Gastrocnemius medialis (tissue), 4 donors: ENCODE results near the gene SENP2. TPM values are rescaled to one million over a fixed set of nuclear protein-coding genes. Genes with fewer than 3 reads are reported as not detected.
"Not testable (repeated sequence)": the region's sequence is repeated elsewhere in the genome, so short reads cannot be mapped to it uniquely, and the experiment has no call there.

Experiments used
- ATAC-seq, 2 donors: fragments of 150-250 bp; one replicate each; pipeline ENCODE4 v1.9.1; 2016
- DNase-seq, 2 donors: peaks; one replicate each; pipeline ENCODE4 v3.0.0-alpha.2; 2019
- H3K27ac ChIP-seq, 4 donors: fragments of 200-600 bp; sonication (generic); 1 replicate in 1 of 4; 2 replicates in 3 of 4; pipeline ENCODE4 v1.5.1; 2016 to 2018; ENCODE audit warnings: mild to moderate bottlenecking in 2 of 4, moderate library complexity in 1 of 4
- H3K27me3 ChIP-seq, 3 donors: fragments of 200-600 bp; sonication (generic) in 2 of 3; 1 replicate in 1 of 3; 2 replicates in 2 of 3; pipeline versions ENCODE4 v1.5.1 to v1.6.0; 2016 to 2019; ENCODE audit warnings: mild to moderate bottlenecking in 1 of 3, moderate library complexity in 1 of 3
- H3K36me3 ChIP-seq, 2 donors: fragments of 200-600 bp; sonication (generic) in 1 of 2; one replicate each; pipeline ENCODE4 v1.5.1; 2017 to 2018
- H3K4me1 ChIP-seq, 2 donors: fragments of 200-600 bp; sonication (generic) in 1 of 2; one replicate each; pipeline ENCODE4 v1.5.1; 2016 to 2017; ENCODE audit warnings: mild to moderate bottlenecking in 2 of 2
- H3K4me3 ChIP-seq, 4 donors: fragments of 200-600 bp; sonication (generic) in 3 of 4; 1 replicate in 1 of 4; 2 replicates in 3 of 4; pipeline ENCODE4 v1.5.1; 2016 to 2019; ENCODE audit warnings: mild to moderate bottlenecking in 2 of 4
- H3K9me3 ChIP-seq, 3 donors: fragments of 200-600 bp; sonication (generic) in 2 of 3; 1 replicate in 1 of 3; 2 replicates in 2 of 3; pipeline ENCODE4 v1.5.1; 2016 to 2019
- POLR2A ChIP-seq, 2 donors: fragments of 450-650 bp; IDR thresholded peaks; one replicate each; pipeline ENCODE4 v1.6.1; 2017; ENCODE audit warnings: antibody characterized with exemption in 2 of 2, mild to moderate bottlenecking in 2 of 2, moderate library complexity in 2 of 2
- in situ Hi-C, 4 donors: fragments of 200-750 bp; cut with MboI; loops; one replicate each; pipeline versions ENCODE4 v1.15.0 to v1.8.0; 2017; ENCODE audit warnings: low sequenced_read_pairs in 4 of 4
- intact Hi-C: fragments of 100-400 bp; cut with DNase I; formaldehyde crosslinking; loops from one replicate; pipeline ENCODE4 v1.15.1; 2023; ENCODE audit warnings: low total_unique reads
- total RNA-seq, 4 donors: library from RNA; depleted of rRNA; stranded (reverse); fragments of >200 nt; gene quantifications; one replicate each; pipeline versions ENCODE4 v1.1.0 to v1.2.3, GENCODE V29; 2016
- TF ChIP-seq, protein P1 (sequence below), 5 experiments: fragments of 450-650 bp in 3 of 5; fragments of 200-600 bp in 2 of 5; sonication (generic) in 2 of 5; IDR thresholded peaks in 4 of 5; conservative IDR thresholded peaks in 1 of 5; 1 replicate in 4 of 5; 2 replicates in 1 of 5; pipeline ENCODE4 v1.5.1; 2016 to 2019; ENCODE audit warnings: antibody characterized with exemption in 5 of 5, mild to moderate bottlenecking in 3 of 5, moderate library complexity in 3 of 5

Gene SENP2
- total RNA-seq, 4 donors from 2014 or later = 18.6 to 34.9 (median 31.3) TPM

DNA sequence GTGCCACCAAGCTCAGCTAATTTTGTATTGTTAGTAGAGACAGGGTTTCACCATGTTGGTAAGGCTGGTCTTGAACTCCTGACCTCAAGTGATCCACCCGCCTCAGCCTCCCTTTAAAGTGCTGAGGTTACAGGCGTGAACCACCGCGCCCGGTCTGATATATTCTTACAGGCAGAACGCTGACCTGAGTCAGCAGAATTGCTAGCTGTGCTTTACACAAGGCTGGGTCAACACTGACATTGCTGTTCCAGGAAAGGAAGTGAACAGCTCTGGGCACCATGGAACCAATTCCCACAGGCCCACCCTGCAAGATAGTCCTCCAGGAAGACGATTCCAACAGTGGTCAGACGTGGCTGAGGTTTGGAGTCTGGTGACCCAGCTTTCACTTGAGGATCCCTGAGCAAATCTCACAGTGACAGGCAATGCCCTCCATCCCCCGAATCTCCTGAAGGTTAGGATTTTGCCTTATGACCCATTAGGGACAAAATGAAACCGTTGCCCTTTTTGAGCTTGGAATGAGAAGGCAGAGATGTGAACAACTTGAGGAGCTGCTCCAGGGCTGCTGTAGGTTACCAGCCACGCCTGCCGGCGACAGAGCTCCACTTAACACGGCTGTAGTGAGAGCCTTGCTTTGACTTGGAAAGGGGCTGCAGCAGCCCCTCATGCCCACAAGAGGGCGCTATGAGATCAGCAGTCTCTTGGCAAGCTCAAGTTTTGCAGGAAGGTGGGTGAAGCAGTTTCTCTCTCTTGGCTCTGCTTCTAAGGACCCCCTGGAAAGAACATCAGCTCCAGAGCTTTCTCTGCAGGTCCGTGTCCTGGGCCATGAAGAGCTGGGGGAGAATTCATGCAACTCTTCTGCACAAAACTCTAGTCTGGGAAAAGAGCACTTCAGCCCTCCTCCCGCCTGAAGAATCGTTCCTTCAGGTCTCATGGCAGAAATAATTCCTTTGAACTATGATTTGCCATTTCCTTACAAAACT lies 74.1 kb downstream of the SENP2 start:
- Histone ChIP-seq H3K4me1 (no peaks in the 10 kb centered on the region), H3K27me3 (no peaks in the 10 kb centered on the region), H3K4me3 (no peak overlapping the region), H3K9me3 (no peaks in the 10 kb centered on the region), H3K36me3 (no peaks in the 10 kb centered on the region), H3K27ac (peak overlapping the region in 1 of 4 donors; percentile 17)
- in situ Hi-C loops = loop anchor here in 1 of 4 donors (10.0 kb wide), 1 partner anchor 105 kb away; no protein-coding TSS in a partner anchor
- TF ChIP-seq, protein P1, sequence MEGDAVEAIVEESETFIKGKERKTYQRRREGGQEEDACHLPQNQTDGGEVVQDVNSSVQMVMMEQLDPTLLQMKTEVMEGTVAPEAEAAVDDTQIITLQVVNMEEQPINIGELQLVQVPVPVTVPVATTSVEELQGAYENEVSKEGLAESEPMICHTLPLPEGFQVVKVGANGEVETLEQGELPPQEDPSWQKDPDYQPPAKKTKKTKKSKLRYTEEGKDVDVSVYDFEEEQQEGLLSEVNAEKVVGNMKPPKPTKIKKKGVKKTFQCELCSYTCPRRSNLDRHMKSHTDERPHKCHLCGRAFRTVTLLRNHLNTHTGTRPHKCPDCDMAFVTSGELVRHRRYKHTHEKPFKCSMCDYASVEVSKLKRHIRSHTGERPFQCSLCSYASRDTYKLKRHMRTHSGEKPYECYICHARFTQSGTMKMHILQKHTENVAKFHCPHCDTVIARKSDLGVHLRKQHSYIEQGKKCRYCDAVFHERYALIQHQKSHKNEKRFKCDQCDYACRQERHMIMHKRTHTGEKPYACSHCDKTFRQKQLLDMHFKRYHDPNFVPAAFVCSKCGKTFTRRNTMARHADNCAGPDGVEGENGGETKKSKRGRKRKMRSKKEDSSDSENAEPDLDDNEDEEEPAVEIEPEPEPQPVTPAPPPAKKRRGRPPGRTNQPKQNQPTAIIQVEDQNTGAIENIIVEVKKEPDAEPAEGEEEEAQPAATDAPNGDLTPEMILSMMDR (IDR thresholded peaks at IDR 0.05 in 4 of 5, conservative IDR thresholded peaks at IDR 0.05 in 1 of 5) = peak; percentile 56 to 85 (median 79)
- TF ChIP-seq POLR2A (IDR thresholded peaks at IDR 0.05) = no peak
- peak in 1 of 2 donors; percentile 61 for DNase-seq
- peak; percentile 25 to 43 for ATAC-seq
- intact Hi-C loops = loop anchor here (2.0 kb wide), 1 partner anchor 109 kb away; no protein-coding TSS in a partner anchor

DNA sequence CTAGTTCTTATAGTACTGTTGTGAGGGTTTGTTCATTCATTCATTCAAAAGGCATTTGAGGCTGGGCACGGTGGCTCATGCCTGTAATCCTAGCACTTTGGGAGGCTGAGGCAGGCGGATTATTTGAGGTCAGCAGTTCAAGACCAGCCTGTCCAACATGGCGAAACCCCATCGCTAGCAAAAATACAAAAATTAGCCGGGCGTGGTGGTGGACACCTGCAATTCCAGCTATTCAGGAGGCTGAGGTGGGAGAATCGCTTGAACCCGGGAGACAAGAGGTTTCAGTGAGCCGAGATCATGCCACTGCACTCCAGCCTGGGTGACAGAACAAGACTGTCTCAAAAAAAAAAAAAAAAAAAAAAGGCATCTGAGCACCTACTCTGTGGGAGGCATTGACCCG lies 75.2 kb downstream of the SENP2 start:
- not testable (repeated sequence) for H3K36me3 ChIP-seq, H3K4me1 ChIP-seq, H3K27me3 ChIP-seq, H3K27ac ChIP-seq, ATAC-seq, DNase-seq, H3K4me3 ChIP-seq, H3K9me3 ChIP-seq
- in situ Hi-C loops (loop anchor here in 1 of 4 donors (10.0 kb wide), 1 partner anchor 104 kb away; no protein-coding TSS in a partner anchor), intact Hi-C loops (loop anchor here (2.0 kb wide), 1 partner anchor 108 kb away; no protein-coding TSS in a partner anchor)

DNA sequence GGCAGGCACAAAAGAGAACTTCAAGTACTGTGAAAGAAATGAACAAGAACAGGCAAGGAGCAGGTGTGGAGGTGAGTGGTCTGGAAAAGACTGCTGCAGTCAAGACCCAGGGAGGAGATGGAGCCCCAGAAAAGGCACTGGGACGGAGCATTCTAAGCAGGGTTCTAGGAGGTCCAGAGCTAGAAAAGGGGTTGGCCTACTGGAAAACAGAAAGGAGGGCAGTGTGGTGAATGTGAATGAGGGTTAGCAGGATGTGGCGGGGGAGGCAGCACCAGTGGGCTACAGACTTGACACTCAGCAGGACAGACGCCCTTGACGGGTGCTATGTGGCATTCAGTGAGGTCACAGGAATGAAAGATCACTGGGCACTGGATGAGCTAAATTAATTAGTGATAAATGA lies 75.7 kb downstream of the SENP2 start:
- Histone ChIP-seq H3K36me3 (no peaks in the 10 kb centered on the region), H3K27me3 (no peaks in the 10 kb centered on the region), H3K4me1 (no peaks in the 10 kb centered on the region), H3K9me3 (no peaks in the 10 kb centered on the region), H3K4me3 (no peak overlapping the region), H3K27ac (no peak overlapping the region)
- no peak for ATAC-seq
- TF ChIP-seq, protein P1 (IDR thresholded peaks at IDR 0.05 in 4 of 5, conservative IDR thresholded peaks at IDR 0.05 in 1 of 5) = no peak
- intact Hi-C loops (loop anchor here (2.0 kb wide), 1 partner anchor 107 kb away; no protein-coding TSS in a partner anchor), in situ Hi-C loops (loop anchor here in 1 of 4 donors (10.0 kb wide), 1 partner anchor 103 kb away; no protein-coding TSS in a partner anchor)
- DNase-seq = no peak

DNA sequence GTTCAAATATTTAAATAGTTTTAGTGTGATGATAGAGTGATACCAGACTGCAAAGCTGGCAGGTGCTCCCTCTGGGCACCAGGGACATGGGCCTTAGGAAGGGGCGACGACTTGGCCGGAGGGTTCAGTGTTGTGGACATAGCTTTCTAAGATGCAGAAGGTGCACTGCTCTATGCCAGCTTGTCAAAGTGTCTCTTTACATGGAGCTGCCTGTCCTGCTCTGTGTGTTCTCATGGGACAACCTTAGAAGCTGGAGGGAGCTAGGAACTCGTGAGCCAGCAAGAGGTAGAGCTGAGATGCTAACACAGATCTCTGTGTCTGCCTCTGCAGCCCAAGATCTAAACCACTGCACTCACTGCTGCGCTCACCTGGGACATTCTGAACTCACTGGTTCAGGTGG lies 77.8 kb downstream of the SENP2 start:
- Histone ChIP-seq H3K4me1 (no peaks in the 10 kb centered on the region), H3K36me3 (no peaks in the 10 kb centered on the region), H3K4me3 (no peak overlapping the region), H3K9me3 (no peaks in the 10 kb centered on the region), H3K27me3 (no peaks in the 10 kb centered on the region), H3K27ac (no peak overlapping the region)
- DNase-seq (no peak), ATAC-seq (no peak)
- intact Hi-C loops = no loop called here
- in situ Hi-C loops = loop anchor here in 1 of 4 donors (10.0 kb wide), 1 partner anchor 101 kb away; no protein-coding TSS in a partner anchor
- no peak for TF ChIP-seq POLR2A (IDR thresholded peaks at IDR 0.05)
- TF ChIP-seq, protein P1 (IDR thresholded peaks at IDR 0.05 in 4 of 5, conservative IDR thresholded peaks at IDR 0.05 in 1 of 5) = no peak

DNA sequence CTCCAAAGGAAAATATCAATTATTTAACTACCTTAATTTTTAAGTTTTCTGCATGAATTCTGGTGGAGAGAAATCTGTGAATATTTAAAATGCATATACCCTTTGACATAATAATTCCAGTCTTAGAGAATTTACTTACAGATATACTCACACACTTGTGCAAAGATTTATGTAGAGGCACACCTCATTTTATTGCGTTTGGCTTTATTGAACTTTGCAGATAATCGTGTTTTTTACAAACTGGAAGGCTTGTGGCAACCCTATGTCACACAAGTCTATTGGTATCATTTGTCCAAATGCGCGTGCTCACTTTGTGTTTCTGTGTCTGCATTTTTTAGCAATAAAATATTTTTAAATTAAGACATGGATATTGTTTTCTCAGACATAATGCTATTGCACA lies 81.5 kb downstream of the SENP2 start:
- in situ Hi-C loops = loop anchor here in 1 of 4 donors (10.0 kb wide), 1 partner anchor 97 kb away; no protein-coding TSS in a partner anchor
- intact Hi-C loops = no loop called here
- H3K4me3 ChIP-seq = no peak overlapping the region

More for the DNA sequence above, 81.5 kb downstream of the SENP2 start:
- H3K27ac ChIP-seq = no peak overlapping the region
- no peak for TF ChIP-seq POLR2A (IDR thresholded peaks at IDR 0.05)
- TF ChIP-seq, protein P1 (IDR thresholded peaks at IDR 0.05 in 4 of 5, conservative IDR thresholded peaks at IDR 0.05 in 1 of 5) = no peak
- no peaks in the 10 kb centered on the region for H3K4me1 ChIP-seq
- no peaks in the 10 kb centered on the region for H3K9me3 ChIP-seq
- DNase-seq (no peak), ATAC-seq (no peak)
- no peaks in the 10 kb centered on the region for H3K27me3 ChIP-seq
- H3K36me3 ChIP-seq = no peaks in the 10 kb centered on the region
